Lower lobe of right lung (tissue), 2 donors: ENCODE results near the gene CCHCR1. TPM values are rescaled to one million over a fixed set of nuclear protein-coding genes. Genes with fewer than 3 reads are reported as not detected.

Experiments
- ATAC-seq, 2 donors: fragments of 200-7000 bp; cut with Tn5 transposase; one replicate each; pipeline ENCODE4 v1.9.1; 2020 to 2022; ENCODE audit warnings: mild to moderate bottlenecking in 2 of 2, moderate library complexity in 2 of 2
- DNase-seq: peaks from one replicate; pipeline ENCODE4 v3.0.0-alpha.2; 2020
- H3K27ac ChIP-seq: fragments of 200-600 bp; one replicate; pipeline ENCODE4 v1.8.0; 2022
- H3K27me3 ChIP-seq: fragments of 200-600 bp; one replicate; pipeline ENCODE4 v1.8.0; 2022; ENCODE audit warnings: low read depth
- H3K36me3 ChIP-seq: fragments of 200-600 bp; one replicate; pipeline ENCODE4 v1.8.0; 2022; ENCODE audit warnings: mild to moderate bottlenecking
- H3K4me1 ChIP-seq: fragments of 200-600 bp; one replicate; pipeline ENCODE4 v1.8.0; 2022
- H3K4me3 ChIP-seq: fragments of 200-600 bp; one replicate; pipeline ENCODE4 v1.8.0; 2022; ENCODE audit warnings: mild to moderate bottlenecking
- H3K9me3 ChIP-seq: fragments of 200-600 bp; one replicate; pipeline ENCODE4 v1.8.0; 2022
- CTCF ChIP-seq: fragments of 200-600 bp; IDR thresholded peaks from one replicate; pipeline ENCODE4 v1.8.0; 2022; ENCODE audit warnings: antibody characterized with exemption, mild to moderate bottlenecking
- intact Hi-C: fragments of 100-400 bp; cut with DNase I; formaldehyde crosslinking; loops from one replicate; pipeline ENCODE4 v1.11.0; 2022
- total RNA-seq: library from RNA; stranded (reverse); fragmentation: NEBNext Ultra II Directional; extraction: Animal tissue kit (Norgen Biotek cat#: 25700); gene quantifications from one replicate; pipeline ENCODE4 v1.2.1, GENCODE V29; 2021
- donor health status: DM: no; HTN: yes; CAD: no; lungs with severe emphysema.

CCHCR1 gene
- total RNA-seq, 1 donor from 2014 or later, result 16.5 TPM

- Histone ChIP-seq H3K4me3 (no peak overlapping the region), H3K27ac (no peak overlapping the region), H3K4me1 (peaks cover 17% of the 10 kb centered on the region), H3K9me3 (no peaks in the 10 kb centered on the region), H3K36me3 (no peaks in the 10 kb centered on the region), H3K27me3 (no peaks in the 10 kb centered on the region)
- no peak for ATAC-seq
- DNase-seq, result no peak
- intact Hi-C loops, result no loop called here
- TF ChIP-seq CTCF, result no peak
Observed at GRCh38 chr6:31125586-31126363, 31.8 kb downstream of the CCHCR1 start.

DNA sequence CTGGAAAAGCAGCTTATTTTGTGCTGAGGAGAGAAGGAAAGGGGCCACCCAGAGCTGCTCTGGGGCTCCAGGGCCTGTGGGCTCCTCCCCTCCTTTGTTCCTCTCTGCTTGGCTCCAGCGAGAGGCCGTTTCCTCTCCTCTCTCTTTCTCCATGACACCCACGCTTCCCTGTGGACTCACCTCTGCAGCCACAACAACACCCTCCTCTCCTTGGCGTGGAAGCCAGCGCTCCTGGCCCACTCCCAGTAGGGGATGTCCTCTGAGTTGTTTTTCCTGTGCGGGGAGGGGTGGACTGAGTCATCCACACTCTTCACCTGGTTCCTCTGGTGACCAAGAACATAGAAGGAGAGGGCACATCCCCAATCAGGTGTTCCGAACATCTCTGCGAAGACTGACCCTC is 32.4 kb downstream of the CCHCR1 start:
- Histone ChIP-seq H3K36me3 (no peaks in the 10 kb centered on the region), H3K9me3 (no peaks in the 10 kb centered on the region), H3K4me1 (peaks cover 17% of the 10 kb centered on the region), H3K4me3 (no peak overlapping the region), H3K27me3 (no peaks in the 10 kb centered on the region), H3K27ac (no peak overlapping the region)
- intact Hi-C loops, result no loop called here
- ATAC-seq (peak; percentile 64 to 74), DNase-seq (peak; percentile 61)
- TF ChIP-seq CTCF, result no peak

DNA sequence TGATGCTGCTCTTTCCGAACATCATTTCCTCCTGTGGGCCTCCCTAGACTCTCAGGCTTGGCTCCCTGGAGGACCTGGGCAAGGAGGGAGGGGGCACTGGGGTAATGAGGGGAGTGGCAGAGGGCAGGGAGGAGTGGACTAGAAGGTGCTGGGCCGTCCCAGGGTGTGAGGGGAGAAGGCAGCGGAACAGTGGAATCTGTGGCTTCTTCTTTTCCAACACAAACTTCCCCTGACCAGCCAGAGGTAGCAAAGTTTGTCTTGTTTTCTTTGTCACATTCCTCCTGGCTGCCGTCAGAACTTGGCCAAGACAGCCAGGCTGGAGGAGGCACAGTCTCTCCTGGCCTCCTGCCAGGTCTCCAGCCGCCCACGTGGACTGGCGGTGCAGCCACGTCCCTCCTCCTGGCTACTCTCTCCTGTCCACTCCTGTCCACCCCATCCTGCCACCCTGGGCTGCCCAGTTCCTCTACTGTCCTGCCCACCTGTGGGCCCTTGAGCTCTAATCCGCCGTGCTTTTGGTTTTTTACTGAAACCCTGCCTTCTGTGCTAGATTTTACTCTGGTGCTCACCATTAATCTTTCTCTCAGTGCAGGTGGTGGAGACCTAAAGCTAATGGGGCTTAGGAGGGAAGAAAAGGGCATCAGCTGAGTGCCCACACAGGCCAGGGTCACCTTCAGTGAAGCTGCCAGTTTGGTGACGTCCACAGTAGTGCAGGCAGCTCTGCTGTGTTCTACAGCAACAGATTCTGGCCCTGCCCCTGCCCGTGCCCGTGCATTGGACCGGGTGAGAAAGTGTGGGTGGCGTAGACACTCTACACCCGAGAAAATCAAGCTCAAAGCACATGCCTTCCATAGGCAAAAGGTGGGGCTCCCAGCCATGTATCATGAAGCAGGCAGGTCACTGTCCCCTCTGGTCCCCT is 34.6 kb downstream of the CCHCR1 start:
- Histone ChIP-seq H3K9me3 (no peaks in the 10 kb centered on the region), H3K4me1 (peaks cover 17% of the 10 kb centered on the region), H3K27me3 (no peaks in the 10 kb centered on the region), H3K36me3 (no peaks in the 10 kb centered on the region), H3K4me3 (no peak overlapping the region), H3K27ac (no peak overlapping the region)
- peak; percentile 63 for DNase-seq
- no peak for TF ChIP-seq CTCF
- intact Hi-C loops, result no loop called here
- peak; percentile 24 to 81 for ATAC-seq

DNA sequence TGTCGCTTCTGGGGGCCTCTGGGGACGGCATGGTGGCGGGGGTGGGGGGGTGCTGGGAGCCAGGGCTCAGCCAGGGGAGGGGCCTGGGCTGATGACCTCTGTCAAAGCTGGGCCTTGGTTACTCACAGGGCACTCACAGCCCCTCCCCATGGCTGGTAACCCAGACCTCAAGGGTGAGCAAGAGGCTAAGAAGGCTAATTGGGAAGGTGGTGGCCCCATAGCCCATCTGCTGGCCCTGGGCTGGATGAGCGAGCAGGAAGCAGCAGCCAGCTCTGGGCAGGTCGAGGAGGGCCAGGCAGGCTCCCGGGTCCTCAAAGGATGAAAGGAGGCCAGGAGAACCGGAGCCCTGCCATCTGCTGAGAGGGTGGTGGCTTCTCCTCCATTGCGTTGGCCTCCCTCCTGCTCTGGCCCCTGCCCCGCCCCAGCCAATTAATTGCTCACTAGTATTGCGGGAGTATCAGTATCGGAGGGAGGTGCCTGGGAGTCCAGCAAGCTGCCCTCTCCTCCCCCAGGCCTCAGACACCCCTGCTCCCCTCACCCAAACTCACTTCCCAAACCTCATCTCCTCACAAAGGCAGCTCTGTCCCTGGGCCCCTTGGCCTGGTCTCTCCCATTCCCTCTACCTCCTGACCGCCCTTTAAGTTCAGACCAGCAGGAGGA is 36.3 kb downstream of the CCHCR1 start:
- no peaks in the 10 kb centered on the region for H3K9me3 ChIP-seq
- intact Hi-C loops, result no loop called here
- DNase-seq (no peak), ATAC-seq (no peak)
- no peaks in the 10 kb centered on the region for H3K27me3 ChIP-seq
- H3K4me3 ChIP-seq, result no peak overlapping the region
- H3K27ac ChIP-seq, result no peak overlapping the region
- H3K36me3 ChIP-seq, result no peaks in the 10 kb centered on the region
- no peak for TF ChIP-seq CTCF
- peaks cover 17% of the 10 kb centered on the region for H3K4me1 ChIP-seq

- no peak for ATAC-seq
- H3K9me3 ChIP-seq, result no peaks in the 10 kb centered on the region
- H3K36me3 ChIP-seq, result no peaks in the 10 kb centered on the region
- no peak within 1 kb of the TSS for H3K4me3 ChIP-seq
- no peaks in the 10 kb centered on the region for H3K27me3 ChIP-seq
- no peak for DNase-seq
- H3K27ac ChIP-seq, result no peak within 1 kb of the TSS
- intact Hi-C loops, result no loop called here
- H3K4me1 ChIP-seq, result peaks cover 23% of the 10 kb centered on the region
- TF ChIP-seq CTCF, result no peak
Observed at GRCh38 chr6:31120151-31120915, 37.3 kb downstream of the CCHCR1 start, which contains the start of gene CDSN. Gene CDSN (minus strand): TSS chr6:31120446. CDS start chr6:31120419, 27 bp downstream.
